ENCODE measurements around the gene LIMS2.

Gene LIMS2

DNA sequence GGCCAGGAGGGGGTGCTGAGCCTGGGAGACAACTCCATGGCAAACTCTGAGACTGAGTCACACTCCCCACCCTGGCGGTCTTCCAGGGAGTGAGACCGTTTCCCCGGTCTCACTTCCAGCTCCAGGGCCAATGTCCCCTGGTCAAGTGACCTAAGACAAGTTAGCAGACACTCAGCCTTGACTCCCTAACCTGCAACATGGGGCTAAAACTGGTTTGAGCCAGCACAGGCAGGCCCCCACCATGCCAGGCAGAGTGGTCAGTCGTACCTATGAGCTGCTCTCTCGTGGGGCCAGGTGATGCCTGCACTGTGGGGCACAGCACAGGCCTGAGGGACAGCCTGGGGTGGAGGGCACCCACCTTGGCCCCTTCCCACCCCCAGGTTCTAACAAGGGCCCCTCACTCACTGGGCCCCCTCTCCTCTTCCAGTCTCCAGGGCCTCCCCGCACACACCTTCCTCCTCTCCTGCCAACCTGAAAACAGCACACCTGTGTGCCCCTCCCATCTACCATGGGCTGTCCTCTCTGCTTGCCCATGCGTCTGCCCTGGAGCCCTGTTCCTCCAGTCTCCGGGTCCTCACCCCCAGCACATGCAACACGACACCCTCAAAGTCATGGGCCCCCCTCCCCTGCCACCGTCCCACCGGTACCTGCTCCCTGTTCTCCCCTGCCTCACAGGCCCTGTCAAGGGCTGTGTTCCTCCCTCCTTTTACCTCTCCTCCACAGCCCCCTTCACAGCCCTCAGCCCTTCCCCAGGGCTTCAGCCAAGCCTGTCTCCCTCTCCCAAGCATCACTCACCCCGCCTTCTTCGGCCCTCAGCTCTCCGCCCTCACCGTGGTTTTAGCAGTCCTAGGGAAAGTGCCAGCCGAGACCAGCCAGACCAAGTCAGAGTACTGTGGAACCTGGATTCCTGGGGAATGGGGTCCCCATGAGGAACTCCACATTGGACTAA lies 27.8 kb downstream of the LIMS2 start:
- no peak overlapping the region for H3K27ac ChIP-seq
- TF ChIP-seq ZFX (IDR thresholded peaks at IDR 0.05; ENCODE audit: borderline replicate concordance): no peak
- TF ChIP-seq, protein P1, sequence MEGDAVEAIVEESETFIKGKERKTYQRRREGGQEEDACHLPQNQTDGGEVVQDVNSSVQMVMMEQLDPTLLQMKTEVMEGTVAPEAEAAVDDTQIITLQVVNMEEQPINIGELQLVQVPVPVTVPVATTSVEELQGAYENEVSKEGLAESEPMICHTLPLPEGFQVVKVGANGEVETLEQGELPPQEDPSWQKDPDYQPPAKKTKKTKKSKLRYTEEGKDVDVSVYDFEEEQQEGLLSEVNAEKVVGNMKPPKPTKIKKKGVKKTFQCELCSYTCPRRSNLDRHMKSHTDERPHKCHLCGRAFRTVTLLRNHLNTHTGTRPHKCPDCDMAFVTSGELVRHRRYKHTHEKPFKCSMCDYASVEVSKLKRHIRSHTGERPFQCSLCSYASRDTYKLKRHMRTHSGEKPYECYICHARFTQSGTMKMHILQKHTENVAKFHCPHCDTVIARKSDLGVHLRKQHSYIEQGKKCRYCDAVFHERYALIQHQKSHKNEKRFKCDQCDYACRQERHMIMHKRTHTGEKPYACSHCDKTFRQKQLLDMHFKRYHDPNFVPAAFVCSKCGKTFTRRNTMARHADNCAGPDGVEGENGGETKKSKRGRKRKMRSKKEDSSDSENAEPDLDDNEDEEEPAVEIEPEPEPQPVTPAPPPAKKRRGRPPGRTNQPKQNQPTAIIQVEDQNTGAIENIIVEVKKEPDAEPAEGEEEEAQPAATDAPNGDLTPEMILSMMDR (IDR thresholded peaks at IDR 0.05): no peak

DNA sequence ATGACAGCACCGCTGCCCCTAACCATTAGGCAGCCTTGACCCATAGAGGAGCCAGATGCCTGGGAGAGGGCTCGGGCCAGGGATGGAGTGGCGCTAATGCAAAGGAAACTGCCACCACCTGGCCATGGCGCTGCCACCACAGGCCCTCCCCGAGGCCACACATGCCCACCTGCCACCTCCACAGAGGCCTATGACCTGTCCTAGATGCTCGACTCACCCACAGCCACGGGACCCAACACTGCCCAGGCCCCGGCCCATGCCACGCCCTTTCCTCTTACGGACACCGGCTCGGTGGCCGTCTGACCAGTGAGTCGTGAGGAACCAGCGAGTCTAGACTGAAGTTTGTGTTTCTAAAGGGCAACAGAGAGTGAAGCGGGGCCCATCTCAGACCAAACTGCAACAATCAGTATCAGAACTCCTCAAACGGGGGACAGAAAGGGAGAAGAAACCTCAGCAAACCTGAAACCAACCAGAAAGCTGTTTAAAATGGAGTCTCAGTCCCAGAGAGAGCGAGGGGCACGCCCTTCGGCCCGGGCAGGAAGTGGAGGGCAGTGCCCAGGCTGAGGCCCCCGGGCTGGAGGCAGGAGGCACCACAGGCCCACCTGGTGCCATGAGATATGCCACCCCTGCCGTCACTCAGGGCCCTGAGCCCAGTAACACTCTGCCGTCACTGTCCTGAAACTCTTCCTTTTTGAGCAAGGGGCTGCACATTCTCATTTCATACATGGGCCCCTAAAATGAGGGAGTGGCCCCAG lies 28.7 kb downstream of the LIMS2 start:
- H3K27ac ChIP-seq: no peak overlapping the region
- no peak for TF ChIP-seq ZFX (IDR thresholded peaks at IDR 0.05; ENCODE audit: borderline replicate concordance)
- TF ChIP-seq, protein P1 (IDR thresholded peaks at IDR 0.05): no peak

DNA sequence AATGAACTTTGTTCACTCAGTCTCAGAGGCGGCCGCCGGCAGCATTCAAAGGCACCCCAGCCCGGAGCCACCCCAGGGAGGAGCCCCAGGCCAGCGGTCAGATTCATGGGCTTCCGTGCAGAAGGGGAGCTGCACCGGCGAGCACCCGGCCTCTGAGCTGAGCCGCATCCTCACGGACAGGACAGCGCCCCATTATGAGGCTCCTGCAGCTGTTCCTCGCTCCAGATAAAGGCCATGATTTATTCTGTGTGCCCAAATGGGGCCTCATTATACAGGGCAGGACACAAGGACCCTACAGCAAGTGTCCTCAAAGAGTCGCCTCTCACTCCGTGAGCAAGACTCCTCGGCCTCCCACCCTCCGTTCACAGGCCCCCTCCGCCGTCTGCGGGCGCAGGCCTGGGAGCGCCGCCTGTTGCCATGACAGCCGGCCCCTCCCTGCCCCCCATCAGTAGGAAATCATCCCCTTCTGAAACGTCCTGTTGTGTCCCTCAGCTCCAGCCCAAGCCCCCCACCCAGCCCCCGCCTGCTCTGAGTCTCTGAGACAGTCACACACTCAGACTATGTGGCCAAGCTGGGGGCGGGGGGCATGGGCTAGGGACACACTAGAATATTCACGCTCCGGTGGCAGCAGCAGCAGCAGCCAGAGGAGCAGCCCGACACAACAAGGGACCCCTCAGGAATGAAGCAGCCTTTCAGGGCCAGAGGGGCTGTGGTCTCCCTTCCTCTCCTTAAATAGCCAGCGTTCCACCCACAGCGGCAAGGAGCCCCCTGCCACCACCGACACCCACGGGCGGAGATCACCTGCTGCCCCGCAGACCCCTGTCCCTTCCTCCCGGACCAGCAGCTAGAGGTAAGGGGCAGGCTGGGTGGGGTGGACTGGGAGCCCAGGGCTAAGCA lies 29.7 kb downstream of the LIMS2 start, which contains the start of gene GPR17:
Gene GPR17 (plus strand): TSS at position 759 of the 897 bp plus-strand sequence. CDS start 4,583 bp downstream, outside the sequence.
- no peak within 1 kb of the TSS for H3K27ac ChIP-seq
- TF ChIP-seq ZFX (IDR thresholded peaks at IDR 0.05; ENCODE audit: borderline replicate concordance): no peak
- TF ChIP-seq, protein P1 (IDR thresholded peaks at IDR 0.05): no peak

DNA sequence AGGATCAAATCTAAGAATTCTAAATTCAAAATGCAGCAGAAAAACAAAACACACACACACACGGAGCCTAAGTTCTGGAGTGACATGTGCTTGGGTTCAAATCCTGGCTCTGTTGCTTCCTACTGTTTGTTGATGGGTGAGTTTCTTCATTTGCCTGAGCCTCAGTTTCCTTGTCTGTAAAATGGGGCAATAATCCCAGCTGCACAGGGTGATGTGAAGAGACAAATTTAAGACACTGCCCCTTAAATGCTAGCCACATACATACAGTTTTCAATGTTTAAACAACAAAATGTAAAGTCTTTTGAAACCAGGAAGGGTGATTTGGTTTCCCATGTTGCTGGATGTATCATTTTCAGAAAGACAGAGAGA lies 30.3 kb downstream of the LIMS2 start:
- H3K27ac ChIP-seq: no peak overlapping the region
- TF ChIP-seq, protein P1 (IDR thresholded peaks at IDR 0.05): no peak
- TF ChIP-seq ZFX (IDR thresholded peaks at IDR 0.05; ENCODE audit: borderline replicate concordance): no peak

DNA sequence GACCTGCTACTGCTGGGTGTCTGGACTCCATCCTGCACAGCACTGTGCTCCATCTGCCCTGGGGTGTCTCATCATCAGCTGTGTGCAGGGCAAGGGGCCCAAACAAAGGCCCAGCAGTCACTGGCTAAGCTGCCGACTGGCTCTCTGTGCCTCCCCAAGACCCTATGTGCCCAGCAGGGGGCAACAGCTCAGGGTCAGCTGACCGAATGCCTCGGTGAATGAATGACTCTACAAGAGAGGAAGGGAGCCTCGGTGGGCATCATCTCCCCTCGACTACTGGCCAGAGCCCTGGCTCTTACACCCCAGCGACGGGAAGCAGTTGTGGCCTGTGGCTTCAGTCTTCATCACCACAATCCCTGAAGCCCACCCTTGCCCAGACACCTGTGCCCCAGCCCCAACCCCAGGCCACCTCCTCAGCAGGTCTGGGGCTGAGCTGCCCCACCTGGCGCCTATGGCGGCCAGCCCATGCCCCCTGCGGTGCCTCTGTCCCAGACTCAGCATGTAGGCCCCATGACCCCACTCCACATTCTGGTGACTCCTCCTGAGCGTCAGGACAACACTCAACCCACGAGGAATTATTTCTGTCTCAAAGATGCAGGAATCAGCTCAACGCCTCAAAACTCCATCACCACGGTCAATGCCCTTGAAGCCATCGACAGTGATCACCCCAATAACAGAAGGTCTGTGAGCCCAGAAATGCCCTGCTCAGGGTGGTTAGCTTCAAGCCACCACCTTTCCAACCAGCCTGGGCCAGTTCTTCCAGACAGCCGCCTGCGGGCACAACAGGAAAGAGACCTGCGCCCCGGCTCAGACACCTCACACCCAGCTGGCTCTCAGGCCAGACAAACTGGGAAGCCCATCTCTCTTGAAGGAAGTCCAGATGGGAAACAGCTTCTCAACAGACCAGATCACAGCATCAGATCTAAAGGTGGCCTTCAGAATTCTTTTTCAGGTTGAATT lies 31.0 kb downstream of the LIMS2 start:
- no peak overlapping the region for H3K27ac ChIP-seq
- no peak for TF ChIP-seq ZFX (IDR thresholded peaks at IDR 0.05; ENCODE audit: borderline replicate concordance)
- TF ChIP-seq, protein P1 (IDR thresholded peaks at IDR 0.05): no peak
